SK-N-SH (cell line): Measurements from ENCODE around the gene SYCP1. TPM values are rescaled to one million over a fixed set of nuclear protein-coding genes. Genes with fewer than 3 reads are reported as not detected.

ENCODE experiments used
- CTCF ChIA-PET: fragments of 300-600, 350-600 bp; formaldehyde crosslinking; extraction: SDS; loops from one replicate; lab custom pipeline; 2021; lab: Yijun Ruan, JAX
- POLR2A ChIA-PET: fragments of 350-600 bp; sonication (Branson Sonifier 250); formaldehyde crosslinking; extraction: SDS; loops from one replicate; lab custom pipeline; 2020; ENCODE audit warnings: antibody characterized with exemption, inconsistent platforms; lab: Yijun Ruan, JAX
- DNase-seq: peaks from one replicate; pipeline ENCODE4 v3.0.0; 2012
- H2AFZ ChIP-seq: fragments of 200-600 bp; sonication (generic); 2 replicates; pipeline ENCODE4 v1.8.1; 2016; ENCODE audit warnings: antibody characterized with exemption, mild to moderate bottlenecking, low read depth
- H3F3A ChIP-seq: fragments of 200-600 bp; sonication (generic); replicated peaks from 2 replicates; pipeline ENCODE3; 2016; ENCODE audit warnings: antibody characterized with exemption, mild to moderate bottlenecking; ENCODE audit not compliant: insufficient read depth
- H3K27ac ChIP-seq, 2 experiments: fragments of 200-500 bp in 1 of 2; fragments of 200-600 bp in 1 of 2; sonication (Bioruptor generic) in 1 of 2; sonication (generic), shearing (Covaris generic) in 1 of 2; 2 replicates each; pipeline versions ENCODE4 v1.5.1 to v1.6.1; 2014 to 2016; ENCODE audit warnings: low read depth in 2 of 2, inconsistent platforms in 1 of 2, low read length in 1 of 2, mild to moderate bottlenecking in 1 of 2, mixed read lengths in 1 of 2
- H3K27me3 ChIP-seq: fragments of 200-600 bp; sonication (generic), shearing (Covaris generic); 2 replicates; pipeline ENCODE4 v1.6.1; 2016; ENCODE audit warnings: mixed run types; ENCODE audit not compliant: insufficient read depth
- H3K36me3 ChIP-seq, 2 experiments: fragments of 200-500 bp in 1 of 2; fragments of 200-600 bp in 1 of 2; sonication (Bioruptor generic) in 1 of 2; sonication (generic) in 1 of 2; replicated peaks in 1 of 2; 2 replicates each; pipeline versions ENCODE3 to v1.5.1; 2014 to 2016; ENCODE audit warnings: low read length in 1 of 2, mild to moderate bottlenecking in 1 of 2; ENCODE audit not compliant: insufficient read depth in 2 of 2, control insufficient read depth in 1 of 2
- H3K4me1 ChIP-seq, 2 experiments: fragments of 200-500 bp in 1 of 2; fragments of 200-600 bp in 1 of 2; sonication (Bioruptor generic) in 1 of 2; sonication (generic), shearing (Covaris generic) in 1 of 2; 2 replicates each; pipeline versions ENCODE4 v1.5.1 to v1.6.1; 2014 to 2016; ENCODE audit warnings: low read depth in 1 of 2, low read length in 1 of 2, mixed run types in 1 of 2; ENCODE audit not compliant: insufficient read depth in 2 of 2, control insufficient read depth in 1 of 2
- H3K4me2 ChIP-seq: fragments of 200-600 bp; sonication (generic), shearing (Covaris generic); 2 replicates; pipeline ENCODE4 v1.6.1; 2017; ENCODE audit warnings: mixed run types
- H3K4me3 ChIP-seq, 2 experiments: fragments of 200-500 bp in 1 of 2; fragments of 200-600 bp in 1 of 2; sonication (Bioruptor generic) in 1 of 2; sonication (generic), shearing (Covaris generic) in 1 of 2; 2 replicates each; pipeline versions ENCODE4 v1.5.1 to v1.8.1; 2014 to 2016; ENCODE audit warnings: low read depth in 2 of 2, inconsistent platforms in 1 of 2, low read length in 1 of 2, mild to moderate bottlenecking in 1 of 2, mixed read lengths in 1 of 2, moderate library complexity in 1 of 2
- H3K79me2 ChIP-seq: fragments of 200-600 bp; sonication (generic); 2 replicates; pipeline ENCODE4 v1.8.1; 2017; ENCODE audit warnings: mild to moderate bottlenecking; ENCODE audit not compliant: insufficient read depth
- H3K9ac ChIP-seq: fragments of 200-600 bp; sonication (generic); 2 replicates; pipeline ENCODE4 v1.6.1; 2017; ENCODE audit warnings: mixed run types
- H3K9me2 ChIP-seq: fragments of 200-600 bp; sonication (generic); 2 replicates; pipeline ENCODE4 v1.6.1; 2017; ENCODE audit warnings: mixed run types
- H3K9me3 ChIP-seq: fragments of 200-600 bp; sonication (generic); 2 replicates; pipeline ENCODE4 v1.6.1; 2017; ENCODE audit warnings: mixed run types, mild to moderate bottlenecking, moderate library complexity
- H4K20me1 ChIP-seq: fragments of 200-600 bp; sonication (generic); 2 replicates; pipeline ENCODE4 v1.6.1; 2017; ENCODE audit warnings: mild to moderate bottlenecking, mixed run types; ENCODE audit not compliant: insufficient read depth
- ELF1 ChIP-seq: IDR thresholded peaks from 2 replicates; pipeline ENCODE4 v1.4.0; 2012
- EZH2phosphoT487 ChIP-seq: fragments of 200-600 bp; sonication (generic); IDR thresholded peaks from 2 replicates; pipeline ENCODE4 v1.6.1; 2017; ENCODE audit warnings: low read depth, mixed run types, mild to moderate bottlenecking, antibody characterized with exemption, moderate library complexity, borderline replicate concordance
- GATA2 ChIP-seq: sonication (generic); formaldehyde crosslinking; IDR thresholded peaks from 2 replicates; pipeline ENCODE4 v1.5.0; 2020; ENCODE audit warnings: mild to moderate bottlenecking, missing genetic modification reagents
- IRF3 ChIP-seq: fragments of 150-350 bp; IDR thresholded peaks from 2 replicates; pipeline ENCODE4 v1.6.1; 2016; ENCODE audit warnings: mild to moderate bottlenecking, low read depth, low read length
- MAX ChIP-seq: IDR thresholded peaks from 2 replicates; pipeline ENCODE4 v1.4.0; 2012; ENCODE audit warnings: low read depth
- POLR2AphosphoS5 ChIP-seq: IDR thresholded peaks from 2 replicates; pipeline ENCODE4 v1.6.1; 2012; ENCODE audit warnings: low read depth, low read length
- RAD21 ChIP-seq: IDR thresholded peaks from 2 replicates; pipeline ENCODE4 v1.6.1; 2012; ENCODE audit warnings: mild to moderate bottlenecking, low read length
- SIN3A ChIP-seq: IDR thresholded peaks from 2 replicates; pipeline ENCODE4 v1.6.1; 2012; ENCODE audit warnings: low read depth, mild to moderate bottlenecking, low read length, moderate library complexity, borderline replicate concordance
- TCF12 ChIP-seq: IDR thresholded peaks from 2 replicates; pipeline ENCODE4 v1.4.0; 2012
- ZBTB33 ChIP-seq: IDR thresholded peaks from 2 replicates; pipeline ENCODE4 v1.4.0; 2012; ENCODE audit warnings: low read depth, borderline replicate concordance
- WGBS: methylation state at CpG from one replicate; pipeline ENCODE4 v1.1.6; 2017; ENCODE audit warnings: low lambda C conversion rate; 5-methylcytosine and 5-hydroxymethylcytosine counted together
- polyA plus RNA-seq, 3 experiments: library from polyadenylated mRNA; depleted of rRNA; stranded (reverse); fragments of >200 nt; gene quantifications; 2 replicates each; pipeline ENCODE4 v1.2.3, GENCODE V29; 2012
- TF ChIP-seq, protein P1 (sequence below): fragments of 150-350 bp; IDR thresholded peaks from 2 replicates; pipeline ENCODE4 v1.6.1; 2017; ENCODE audit warnings: antibody characterized with exemption, low read length, low read depth, borderline replicate concordance
- TF ChIP-seq, protein P2 (sequence below): fragments of 200-600 bp; sonication (generic); IDR thresholded peaks from 2 replicates; pipeline ENCODE4 v1.6.1; 2017; ENCODE audit warnings: antibody characterized with exemption, mild to moderate bottlenecking, moderate library complexity

Gene SYCP1
- polyA plus RNA-seq, 1 of the 3 experiments (the other 2 are of a cell fraction) = not detected

DNA sequence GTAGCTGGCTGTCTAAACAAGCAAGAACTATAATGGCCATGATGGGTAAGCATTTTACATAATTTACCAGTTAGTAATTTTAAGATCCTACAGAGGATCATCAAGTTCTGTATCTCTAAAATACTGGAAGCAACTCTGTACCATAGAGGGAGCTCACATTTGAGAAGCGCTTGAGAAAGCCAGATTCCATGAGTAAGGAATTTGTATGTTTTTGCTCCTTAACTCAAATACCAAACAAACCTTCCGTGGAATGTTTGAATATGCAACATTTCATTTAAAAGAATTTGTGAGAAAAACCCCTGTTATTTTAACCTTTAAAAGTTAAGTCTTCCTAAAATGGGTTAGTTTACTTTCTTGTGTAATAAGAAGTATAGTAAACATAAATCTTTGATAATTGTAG is 176.9 kb downstream of the SYCP1 start:
- TF ChIP-seq, protein P1, sequence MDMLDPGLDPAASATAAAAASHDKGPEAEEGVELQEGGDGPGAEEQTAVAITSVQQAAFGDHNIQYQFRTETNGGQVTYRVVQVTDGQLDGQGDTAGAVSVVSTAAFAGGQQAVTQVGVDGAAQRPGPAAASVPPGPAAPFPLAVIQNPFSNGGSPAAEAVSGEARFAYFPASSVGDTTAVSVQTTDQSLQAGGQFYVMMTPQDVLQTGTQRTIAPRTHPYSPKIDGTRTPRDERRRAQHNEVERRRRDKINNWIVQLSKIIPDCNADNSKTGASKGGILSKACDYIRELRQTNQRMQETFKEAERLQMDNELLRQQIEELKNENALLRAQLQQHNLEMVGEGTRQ = no peak
- TF ChIP-seq ELF1 (no peak), IRF3 (no peak), MAX (no peak), TCF12 (no peak), ZBTB33 (no peak), RAD21 (no peak), SIN3A (no peak), POLR2AphosphoS5 (no peak), EZH2phosphoT487 (no peak), GATA2 (no peak)
- TF ChIP-seq, protein P2, sequence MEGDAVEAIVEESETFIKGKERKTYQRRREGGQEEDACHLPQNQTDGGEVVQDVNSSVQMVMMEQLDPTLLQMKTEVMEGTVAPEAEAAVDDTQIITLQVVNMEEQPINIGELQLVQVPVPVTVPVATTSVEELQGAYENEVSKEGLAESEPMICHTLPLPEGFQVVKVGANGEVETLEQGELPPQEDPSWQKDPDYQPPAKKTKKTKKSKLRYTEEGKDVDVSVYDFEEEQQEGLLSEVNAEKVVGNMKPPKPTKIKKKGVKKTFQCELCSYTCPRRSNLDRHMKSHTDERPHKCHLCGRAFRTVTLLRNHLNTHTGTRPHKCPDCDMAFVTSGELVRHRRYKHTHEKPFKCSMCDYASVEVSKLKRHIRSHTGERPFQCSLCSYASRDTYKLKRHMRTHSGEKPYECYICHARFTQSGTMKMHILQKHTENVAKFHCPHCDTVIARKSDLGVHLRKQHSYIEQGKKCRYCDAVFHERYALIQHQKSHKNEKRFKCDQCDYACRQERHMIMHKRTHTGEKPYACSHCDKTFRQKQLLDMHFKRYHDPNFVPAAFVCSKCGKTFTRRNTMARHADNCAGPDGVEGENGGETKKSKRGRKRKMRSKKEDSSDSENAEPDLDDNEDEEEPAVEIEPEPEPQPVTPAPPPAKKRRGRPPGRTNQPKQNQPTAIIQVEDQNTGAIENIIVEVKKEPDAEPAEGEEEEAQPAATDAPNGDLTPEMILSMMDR = no peak
- H3K4me1 ChIP-seq = no peaks in the 10 kb centered on the region
- CTCF ChIA-PET = interaction anchor here (12.8 kb wide), 1 partner anchor 21 kb away, joined by 84 read pairs; no protein-coding TSS in a partner anchor

More for the DNA sequence above, 176.9 kb downstream of the SYCP1 start:
- Histone ChIP-seq H3K79me2 (no peaks in the 10 kb centered on the region), H3F3A (no peaks in the 10 kb centered on the region), H3K9me3 (no peaks in the 10 kb centered on the region), H3K9me2 (no peaks in the 10 kb centered on the region), H3K36me3 (no peaks in the 10 kb centered on the region), H3K27ac (no peak overlapping the region), H3K4me2 (no peak overlapping the region), H3K27me3 (no peaks in the 10 kb centered on the region), H2AFZ (no peak overlapping the region), H3K4me3 (no peak overlapping the region), H4K20me1 (no peaks in the 10 kb centered on the region), H3K9ac (no peak overlapping the region)
- DNase-seq = no peak
- POLR2A ChIA-PET = no interaction called here
- 62% methylated on average over 2 of the region's 2 CpGs for WGBS
